ENCODE measurements around the gene ZNF33B.

ZNF33B gene

GRCh38 chr10:42646687-42647640 lies 8.6 kb upstream of the ZNF33B start:
- no peak for TF ChIP-seq ZBTB7A (IDR thresholded peaks at IDR 0.05; ENCODE audit: low read depth)
- TF ChIP-seq TCF12 (IDR thresholded peaks at IDR 0.05; ENCODE audit: low read depth) = no peak
- TF ChIP-seq REST (IDR thresholded peaks at IDR 0.05; ENCODE audit: low read depth) = no peak
- TF ChIP-seq TAF1 (IDR thresholded peaks at IDR 0.05; ENCODE audit: low read depth) = no peak
- TF ChIP-seq NFIC (IDR thresholded peaks at IDR 0.05) = no peak
- no peak for TF ChIP-seq FOXM1 (IDR thresholded peaks at IDR 0.05; ENCODE audit: borderline replicate concordance, low read depth)
- TF ChIP-seq CEBPB (IDR thresholded peaks at IDR 0.05) = no peak
- no peak for TF ChIP-seq MAX (IDR thresholded peaks at IDR 0.05)
- TF ChIP-seq EGR1 (IDR thresholded peaks at IDR 0.05) = no peak
- TF ChIP-seq YY1 (IDR thresholded peaks at IDR 0.05; ENCODE audit: low read depth) = no peak
- no peak for TF ChIP-seq RAD21 (IDR thresholded peaks at IDR 0.05; ENCODE audit: low read depth)
- no peak for TF ChIP-seq EP300 (IDR thresholded peaks at IDR 0.05; ENCODE audit: borderline replicate concordance)
- no peak for TF ChIP-seq CREB1 (IDR thresholded peaks at IDR 0.05; ENCODE audit: low read depth)
- TF ChIP-seq TEAD4 (IDR thresholded peaks at IDR 0.05) = no peak

GRCh38 chr10:42646214-42646613 lies 7.8 kb upstream of the ZNF33B start:
- TF ChIP-seq TEAD4 (IDR thresholded peaks at IDR 0.05) (no peak), YY1 (IDR thresholded peaks at IDR 0.05; ENCODE audit: low read depth) (no peak), REST (IDR thresholded peaks at IDR 0.05; ENCODE audit: low read depth) (no peak), TCF12 (IDR thresholded peaks at IDR 0.05; ENCODE audit: low read depth) (no peak), EP300 (IDR thresholded peaks at IDR 0.05; ENCODE audit: borderline replicate concordance) (no peak), EGR1 (IDR thresholded peaks at IDR 0.05) (no peak), MAX (IDR thresholded peaks at IDR 0.05) (no peak), CREB1 (IDR thresholded peaks at IDR 0.05; ENCODE audit: low read depth) (no peak), CEBPB (IDR thresholded peaks at IDR 0.05) (no peak), NFIC (IDR thresholded peaks at IDR 0.05) (no peak)

GRCh38 chr10:42645516-42645915 lies 7.1 kb upstream of the ZNF33B start:
- TF ChIP-seq NFIC (IDR thresholded peaks at IDR 0.05) = no peak
- no peak for TF ChIP-seq CREB1 (IDR thresholded peaks at IDR 0.05; ENCODE audit: low read depth)
- no peak for TF ChIP-seq REST (IDR thresholded peaks at IDR 0.05; ENCODE audit: low read depth)
- no peak for TF ChIP-seq FOXM1 (IDR thresholded peaks at IDR 0.05; ENCODE audit: borderline replicate concordance, low read depth)
- no peak for TF ChIP-seq EP300 (IDR thresholded peaks at IDR 0.05; ENCODE audit: borderline replicate concordance)
- TF ChIP-seq MAX (IDR thresholded peaks at IDR 0.05) = no peak
- TF ChIP-seq TAF1 (IDR thresholded peaks at IDR 0.05; ENCODE audit: low read depth) = no peak
- TF ChIP-seq USF1 (IDR thresholded peaks at IDR 0.05) = no peak
- TF ChIP-seq RAD21 (IDR thresholded peaks at IDR 0.05; ENCODE audit: low read depth) = no peak

- TF ChIP-seq REST (IDR thresholded peaks at IDR 0.05; ENCODE audit: low read depth) = no peak
- TF ChIP-seq RAD21 (IDR thresholded peaks at IDR 0.05; ENCODE audit: low read depth) = no peak
- TF ChIP-seq YY1 (IDR thresholded peaks at IDR 0.05; ENCODE audit: low read depth) = no peak
- TF ChIP-seq TAF1 (IDR thresholded peaks at IDR 0.05; ENCODE audit: low read depth) = no peak
- TF ChIP-seq FOXM1 (IDR thresholded peaks at IDR 0.05; ENCODE audit: borderline replicate concordance, low read depth) = no peak
- no peak for TF ChIP-seq CREB1 (IDR thresholded peaks at IDR 0.05; ENCODE audit: low read depth)
Observed at GRCh38 chr10:42645103-42645502, 6.7 kb upstream of the ZNF33B start.
